ENCODE results near the gene DHX58. TPM values are rescaled to one million over a fixed set of nuclear protein-coding genes. Genes with fewer than 3 reads are reported as not detected.

Gene DHX58
- total and polyA plus RNA-seq, 4 donors: 4.0 to 21.9 (median 12.2) TPM

- no peaks in the 10 kb centered on the region for H3K27me3 ChIP-seq (ENCODE audit: control insufficient read depth in 4 of 4, insufficient read depth in 4 of 4, low read length in 3 of 4)
- no peak overlapping the region for H3K27ac ChIP-seq (ENCODE audit: low read depth in 1 of 2, low read length in 2 of 2)
- TF ChIP-seq ATF3 (IDR thresholded peaks at IDR 0.05) (no peak), RAD21 (IDR thresholded peaks at IDR 0.05) (peak; percentile 71 to 81), CTCF (IDR thresholded peaks at IDR 0.05; ENCODE audit: low read depth, low read length, missing input control) (peak; percentile 91), NR2F2 (IDR thresholded peaks at IDR 0.05) (no peak)
- WGBS: 28% methylated on average over 12 of the region's 12 CpGs
- H3K9ac ChIP-seq (ENCODE audit: low read depth in 1 of 2, low read length in 2 of 2): no peak overlapping the region
- no peak overlapping the region for H3K4me3 ChIP-seq (ENCODE audit: low read depth in 1 of 3, low read length in 3 of 3)
- no peaks in the 10 kb centered on the region for H3K9me3 ChIP-seq (ENCODE audit: control insufficient read depth in 4 of 4, low read length in 3 of 4)
- DNase-seq (ENCODE audit: low spot score): peak; percentile 81
- peaks cover 3 to 8% (median 5%) of the 10 kb centered on the region in 4 donors for H3K4me1 ChIP-seq (ENCODE audit: control insufficient read depth in 4 of 4, insufficient read depth in 4 of 4, low read length in 3 of 4)
- no peaks in the 10 kb centered on the region for H3K36me3 ChIP-seq (ENCODE audit: control insufficient read depth in 4 of 4, insufficient read depth in 3 of 4, low read depth in 1 of 4, low read length in 3 of 4)
Observed at GRCh38 chr17:42067371-42068091, 45.0 kb downstream of the DHX58 start.

- Histone ChIP-seq H3K36me3 (ENCODE audit: control insufficient read depth in 4 of 4, insufficient read depth in 3 of 4, low read depth in 1 of 4, low read length in 3 of 4) (no peaks in the 10 kb centered on the region), H3K27me3 (ENCODE audit: control insufficient read depth in 4 of 4, insufficient read depth in 4 of 4, low read length in 3 of 4) (no peaks in the 10 kb centered on the region), H3K4me1 (ENCODE audit: control insufficient read depth in 4 of 4, insufficient read depth in 4 of 4, low read length in 3 of 4) (peaks cover 0 to 4% (median 3%) of the 10 kb centered on the region in 4 donors), H3K9ac (ENCODE audit: low read depth in 1 of 2, low read length in 2 of 2) (no peak overlapping the region), H3K27ac (ENCODE audit: low read depth in 1 of 2, low read length in 2 of 2) (no peak overlapping the region), H3K4me3 (ENCODE audit: low read depth in 1 of 3, low read length in 3 of 3) (no peak overlapping the region), H3K9me3 (ENCODE audit: control insufficient read depth in 4 of 4, low read length in 3 of 4) (no peaks in the 10 kb centered on the region)
- no peak for TF ChIP-seq CTCF (IDR thresholded peaks at IDR 0.05; ENCODE audit: low read depth, low read length, missing input control)
- TF ChIP-seq TAF1 (conservative IDR thresholded peaks at IDR 0.05): no peak
- no peak for TF ChIP-seq HNF4G (IDR thresholded peaks at IDR 0.05)
- no peak for TF ChIP-seq YY1 (IDR thresholded peaks at IDR 0.05)
- no peak for TF ChIP-seq ZBTB33 (IDR thresholded peaks at IDR 0.05)
- TF ChIP-seq MAX (IDR thresholded peaks at IDR 0.05): no peak
- no peak for TF ChIP-seq NR2F2 (IDR thresholded peaks at IDR 0.05)
- TF ChIP-seq RXRA (IDR thresholded peaks at IDR 0.05): no peak
- no peak for TF ChIP-seq EGR1 (IDR thresholded peaks at IDR 0.05; ENCODE audit: low read depth in 2 of 2)
- no peak for TF ChIP-seq ATF3 (IDR thresholded peaks at IDR 0.05)
- TF ChIP-seq SP1 (IDR thresholded peaks at IDR 0.05): no peak
- TF ChIP-seq RAD21 (IDR thresholded peaks at IDR 0.05): no peak
- TF ChIP-seq FOXA2 (IDR thresholded peaks at IDR 0.05): no peak
- no peak for TF ChIP-seq FOXA1 (IDR thresholded peaks at IDR 0.05)
- 81% methylated on average over 2 of the region's 2 CpGs for WGBS
- DNase-seq (ENCODE audit: low spot score): no peak
Observed at GRCh38 chr17:42065201-42065600, 47.3 kb downstream of the DHX58 start.
